Osteoblast (primary cell): ENCODE results near the gene PPP1R26. TPM values are rescaled to one million over a fixed set of nuclear protein-coding genes. Genes with fewer than 3 reads are reported as not detected.
"Not testable (repeated sequence)": the region's sequence is repeated elsewhere in the genome, so short reads cannot be mapped to it uniquely, and the experiment has no call there.

Experiments
- DNase-seq: peaks from one replicate; pipeline ENCODE4 v3.0.0; 2011; ENCODE audit warnings: low spot score, mixed read lengths; ENCODE audit not compliant: insufficient read length; ENCODE audit errors: missing footprints
- H2AFZ ChIP-seq: 2 replicates; pipeline ENCODE4 v1.6.0; 2011; ENCODE audit warnings: mild to moderate bottlenecking, low read length
- H3K27ac ChIP-seq: 2 replicates; pipeline ENCODE4 v1.5.1; 2011; ENCODE audit warnings: mild to moderate bottlenecking, low read depth, low read length, moderate library complexity
- H3K27me3 ChIP-seq: 2 replicates; pipeline ENCODE4 v1.6.0; 2012; ENCODE audit warnings: mild to moderate bottlenecking, control low read depth, inconsistent platforms, low read length, moderate library complexity; ENCODE audit not compliant: insufficient read depth
- H3K36me3 ChIP-seq: 2 replicates; pipeline ENCODE4 v1.5.1; 2011; ENCODE audit warnings: mild to moderate bottlenecking, low read length, control low read depth, moderate library complexity; ENCODE audit not compliant: insufficient read depth
- H3K4me1 ChIP-seq: 2 replicates; pipeline ENCODE4 v1.5.1; 2011; ENCODE audit warnings: mild to moderate bottlenecking, low read length, control low read depth, moderate library complexity; ENCODE audit not compliant: insufficient read depth
- H3K4me2 ChIP-seq: 2 replicates; pipeline ENCODE4 v1.6.0; 2011; ENCODE audit warnings: mild to moderate bottlenecking, low read length; ENCODE audit not compliant: insufficient read depth
- H3K4me3 ChIP-seq: fragments of 200-600 bp; sonication (generic); 3 replicates; pipeline ENCODE4 v1.5.1; 2012; ENCODE audit warnings: mild to moderate bottlenecking, low read length, inconsistent platforms; ENCODE audit not compliant: insufficient read depth
- H3K79me2 ChIP-seq: 2 replicates; pipeline ENCODE4 v1.6.0; 2012; ENCODE audit warnings: mild to moderate bottlenecking, low read length, control low read depth, inconsistent platforms; ENCODE audit not compliant: insufficient read depth
- H3K9me3 ChIP-seq: 2 replicates; pipeline ENCODE4 v1.5.1; 2011; ENCODE audit warnings: low read depth, low read length, control low read depth
- H4K20me1 ChIP-seq: 2 replicates; pipeline ENCODE4 v1.6.0; 2012; ENCODE audit warnings: mild to moderate bottlenecking, low read length, control low read depth; ENCODE audit not compliant: insufficient read depth
- total RNA-seq: library from RNA; depleted of rRNA; stranded (reverse); fragments of >200 nt; gene quantifications from 2 replicates; pipeline ENCODE4 v1.2.3, GENCODE V29; 2012
- TF ChIP-seq, protein P1 (sequence below): IDR thresholded peaks from 2 replicates; pipeline ENCODE4 v1.5.1; 2011; ENCODE audit warnings: mild to moderate bottlenecking, low read depth, low read length, moderate library complexity; ENCODE audit errors: extremely low read depth

The PPP1R26 gene
- total RNA-seq, 1 donor: 10.5 TPM

DNA sequence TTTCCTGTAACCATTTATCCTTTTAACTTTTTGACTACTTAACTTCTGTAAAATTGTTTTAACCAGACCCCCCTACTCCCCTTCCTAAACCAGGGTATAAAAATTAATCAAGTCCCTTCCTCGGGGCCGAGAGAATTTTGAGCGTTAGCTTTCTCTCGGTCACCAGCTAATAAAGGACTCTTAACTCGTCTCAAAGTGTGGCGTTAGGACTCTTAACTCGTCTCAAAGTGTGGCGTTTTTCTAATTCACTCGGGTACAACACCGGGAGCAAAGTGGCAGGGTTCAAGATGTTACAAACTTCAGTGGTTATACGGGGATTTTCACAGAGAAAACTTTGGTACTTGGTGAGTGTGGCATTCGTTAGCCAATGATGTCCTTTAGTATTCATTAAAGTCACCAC, 39.7 kb upstream of the PPP1R26 start:
- H3K27ac ChIP-seq: no peak overlapping the region
- DNase-seq: no peak
- no peak overlapping the region for H3K4me2 ChIP-seq
- no peak overlapping the region for H3K4me3 ChIP-seq
- H3K4me1 ChIP-seq: no peaks in the 10 kb centered on the region
- TF ChIP-seq, protein P1, sequence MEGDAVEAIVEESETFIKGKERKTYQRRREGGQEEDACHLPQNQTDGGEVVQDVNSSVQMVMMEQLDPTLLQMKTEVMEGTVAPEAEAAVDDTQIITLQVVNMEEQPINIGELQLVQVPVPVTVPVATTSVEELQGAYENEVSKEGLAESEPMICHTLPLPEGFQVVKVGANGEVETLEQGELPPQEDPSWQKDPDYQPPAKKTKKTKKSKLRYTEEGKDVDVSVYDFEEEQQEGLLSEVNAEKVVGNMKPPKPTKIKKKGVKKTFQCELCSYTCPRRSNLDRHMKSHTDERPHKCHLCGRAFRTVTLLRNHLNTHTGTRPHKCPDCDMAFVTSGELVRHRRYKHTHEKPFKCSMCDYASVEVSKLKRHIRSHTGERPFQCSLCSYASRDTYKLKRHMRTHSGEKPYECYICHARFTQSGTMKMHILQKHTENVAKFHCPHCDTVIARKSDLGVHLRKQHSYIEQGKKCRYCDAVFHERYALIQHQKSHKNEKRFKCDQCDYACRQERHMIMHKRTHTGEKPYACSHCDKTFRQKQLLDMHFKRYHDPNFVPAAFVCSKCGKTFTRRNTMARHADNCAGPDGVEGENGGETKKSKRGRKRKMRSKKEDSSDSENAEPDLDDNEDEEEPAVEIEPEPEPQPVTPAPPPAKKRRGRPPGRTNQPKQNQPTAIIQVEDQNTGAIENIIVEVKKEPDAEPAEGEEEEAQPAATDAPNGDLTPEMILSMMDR: no peak
- no peaks in the 10 kb centered on the region for H3K36me3 ChIP-seq
- H3K79me2 ChIP-seq: no peaks in the 10 kb centered on the region
- no peaks in the 10 kb centered on the region for H3K9me3 ChIP-seq
- no peaks in the 10 kb centered on the region for H4K20me1 ChIP-seq
- no peak overlapping the region for H2AFZ ChIP-seq
- peaks cover 5% of the 10 kb centered on the region for H3K27me3 ChIP-seq

DNA sequence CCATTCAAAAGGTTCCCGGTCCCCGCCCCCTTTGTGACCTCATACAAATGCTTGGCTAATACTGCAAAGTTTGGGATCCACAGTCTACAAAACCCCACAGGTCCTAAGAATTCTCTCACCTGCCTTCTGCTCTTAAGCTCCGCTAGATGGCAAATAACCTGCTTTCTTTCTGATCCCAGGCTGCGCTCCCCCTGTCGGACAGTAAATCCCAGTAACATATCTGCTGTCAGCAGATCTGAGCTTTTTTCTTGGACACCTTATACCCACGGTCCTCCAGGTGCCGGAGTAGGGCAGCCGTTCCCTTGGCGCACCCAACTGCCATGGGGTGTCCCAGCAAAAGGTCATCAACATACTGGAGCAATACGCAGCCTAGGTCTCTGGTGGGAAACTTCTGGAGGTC, 39.0 kb upstream of the PPP1R26 start:
- Histone ChIP-seq H3K36me3 (no peaks in the 10 kb centered on the region), H3K4me1 (no peaks in the 10 kb centered on the region), H3K9me3 (no peaks in the 10 kb centered on the region), H3K4me3 (no peak overlapping the region), H3K79me2 (no peaks in the 10 kb centered on the region), H3K4me2 (no peak overlapping the region), H3K27me3 (peaks cover 5% of the 10 kb centered on the region), H3K27ac (no peak overlapping the region), H4K20me1 (no peaks in the 10 kb centered on the region), H2AFZ (no peak overlapping the region)
- TF ChIP-seq, protein P1: no peak
- DNase-seq: no peak

DNA sequence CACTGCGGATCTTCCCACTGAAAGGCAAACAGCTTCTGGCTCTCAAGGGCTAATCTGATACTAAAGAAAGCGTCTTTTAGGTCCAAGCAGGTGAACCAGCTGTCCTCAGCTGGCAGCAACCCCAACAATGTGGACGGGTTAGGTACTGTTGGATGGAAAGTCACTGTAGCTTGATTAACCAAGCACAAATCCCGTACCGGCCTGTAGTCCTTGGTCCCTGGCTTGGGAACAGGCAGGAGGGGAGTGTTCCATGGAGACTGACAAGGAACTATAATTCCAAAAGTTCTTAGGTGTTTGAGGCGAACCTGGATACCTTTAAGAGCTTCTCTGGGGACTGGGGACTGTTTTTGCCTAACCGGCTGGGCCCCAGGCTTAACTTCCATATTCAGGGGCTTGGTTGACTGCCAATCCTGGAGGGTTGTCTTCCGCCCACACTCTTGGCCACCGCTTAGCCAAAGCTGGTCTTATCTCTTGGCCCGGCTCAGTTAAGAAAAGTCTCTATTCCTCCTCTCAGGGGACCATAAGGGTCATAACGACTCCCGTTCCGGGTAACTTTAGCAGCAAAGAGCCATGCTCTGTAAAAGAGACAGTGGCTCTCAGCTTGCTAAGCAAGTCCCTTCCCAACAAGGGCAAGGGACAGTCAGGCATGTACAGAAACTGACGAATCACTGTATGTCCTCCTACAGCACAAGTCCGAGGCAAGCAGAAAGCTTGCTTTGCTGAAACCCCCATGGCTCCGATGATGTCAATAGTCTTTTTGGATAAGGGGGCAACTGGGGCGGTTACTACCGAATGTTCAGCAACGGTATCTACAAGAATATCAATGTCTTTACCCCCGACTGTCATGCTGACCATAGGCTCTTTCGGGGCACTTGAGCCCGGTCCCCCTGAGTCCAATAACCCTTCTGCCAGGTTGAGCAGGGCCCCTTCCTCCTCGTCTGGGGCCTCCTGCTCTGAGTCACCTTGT, 38.2 kb upstream of the PPP1R26 start:
- not testable (repeated sequence) for H3K9me3 ChIP-seq, DNase-seq, H3K4me1 ChIP-seq, H3K36me3 ChIP-seq, H2AFZ ChIP-seq, H3K4me2 ChIP-seq, H3K27me3 ChIP-seq, H3K79me2 ChIP-seq, H4K20me1 ChIP-seq, H3K27ac ChIP-seq, H3K4me3 ChIP-seq

DNA sequence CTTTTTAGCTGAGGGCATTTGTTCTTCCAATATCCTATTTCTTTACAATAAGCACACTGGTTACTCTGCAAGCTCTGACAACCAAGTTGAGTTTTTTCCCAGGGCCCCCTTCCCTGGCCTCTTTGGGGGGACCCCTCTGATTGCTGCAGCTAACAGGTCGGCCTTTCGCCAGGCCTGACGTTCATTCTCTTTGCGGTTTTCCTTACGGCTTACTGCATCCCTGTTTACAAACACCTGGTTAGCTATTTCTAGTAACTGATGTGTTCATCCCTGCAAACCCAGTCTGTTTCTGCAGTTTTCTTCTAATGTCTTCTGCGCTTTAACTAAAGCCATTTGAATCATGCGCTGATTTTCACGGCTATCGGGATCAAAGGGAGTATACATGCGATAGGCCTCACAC, 37.5 kb upstream of the PPP1R26 start:
- H3K79me2 ChIP-seq: no peaks in the 10 kb centered on the region
- H3K4me1 ChIP-seq: no peaks in the 10 kb centered on the region
- peaks cover 5% of the 10 kb centered on the region for H3K27me3 ChIP-seq
- H3K27ac ChIP-seq: no peak overlapping the region
- H3K4me3 ChIP-seq: no peak overlapping the region
- H3K36me3 ChIP-seq: no peaks in the 10 kb centered on the region
- DNase-seq: no peak
- H2AFZ ChIP-seq: no peak overlapping the region
- H3K4me2 ChIP-seq: no peak overlapping the region
- TF ChIP-seq, protein P1: no peak
- no peaks in the 10 kb centered on the region for H3K9me3 ChIP-seq
- H4K20me1 ChIP-seq: no peaks in the 10 kb centered on the region
